Fibroblast of villous mesenchyme (primary cell): Measurements from ENCODE around the gene FAM78A. TPM values are rescaled to one million over a fixed set of nuclear protein-coding genes. Genes with fewer than 3 reads are reported as not detected.
"Not testable (repeated sequence)": the region's sequence is repeated elsewhere in the genome, so short reads cannot be mapped to it uniquely, and the experiment has no call there.

Source experiments
- DNase-seq: peaks from one replicate; pipeline ENCODE4 v3.0.0-alpha.2; 2010; ENCODE audit warnings: low read depth
- H3K4me3 ChIP-seq: 2 replicates; pipeline ENCODE4 v1.5.1; 2011; ENCODE audit warnings: low read depth, mild to moderate bottlenecking, low read length
- CTCF ChIP-seq: IDR thresholded peaks from 2 replicates; pipeline ENCODE4 v1.5.1; 2012; ENCODE audit warnings: low read depth, mild to moderate bottlenecking, low read length; ENCODE audit not compliant: insufficient read depth
- total RNA-seq: library from RNA; depleted of rRNA; stranded (reverse); fragments of >200 nt; gene quantifications from 2 replicates; pipeline ENCODE4 v1.2.3, GENCODE V29; 2012

The FAM78A gene
- total RNA-seq, 1 donor, result 0.43 TPM

GRCh38 chr9:131254626-131255025 lies 21.7 kb downstream of the FAM78A start:
- no peak for TF ChIP-seq CTCF
- DNase-seq, result no peak

GRCh38 chr9:131253891-131254491 lies 22.3 kb downstream of the FAM78A start:
- DNase-seq, result peak; percentile 34
- H3K4me3 ChIP-seq, result no peak overlapping the region
- no peak for TF ChIP-seq CTCF

More at GRCh38 chr9:131254626-131255025, 21.7 kb downstream of the FAM78A start:
- H3K4me3 ChIP-seq, result no peak overlapping the region

GRCh38 chr9:131252120-131252519 lies 24.2 kb downstream of the FAM78A start:
- H3K4me3 ChIP-seq, result no peak overlapping the region
- TF ChIP-seq CTCF, result no peak
- no peak for DNase-seq

- TF ChIP-seq CTCF, result no peak
- no peak overlapping the region for H3K4me3 ChIP-seq
- no peak for DNase-seq
Observed at GRCh38 chr9:131246618-131247017, 29.7 kb downstream of the FAM78A start.

- not testable (repeated sequence) for DNase-seq, H3K4me3 ChIP-seq
Observed at GRCh38 chr9:131244331-131244730, 32.0 kb downstream of the FAM78A start.

- no peak for TF ChIP-seq CTCF
- no peak for DNase-seq
- H3K4me3 ChIP-seq, result no peak overlapping the region
Observed at GRCh38 chr9:131240047-131240921, 36.0 kb downstream of the FAM78A start.

- no peak for TF ChIP-seq CTCF
- H3K4me3 ChIP-seq, result no peak overlapping the region
- no peak for DNase-seq
Observed at GRCh38 chr9:131239161-131239975, 36.9 kb downstream of the FAM78A start.
